HG02884 (cell line): Measurements from ENCODE around the gene MEP1B.

Experiments used
- ATAC-seq: cut with Tn5 transposase; IDR thresholded peaks from one replicate; pipeline ENCODE4 v1.9.1; 2021; ENCODE audit warnings: mild to moderate bottlenecking, moderate library complexity; ENCODE audit not compliant: unreplicated experiment

MEP1B gene

GRCh38 chr18:32262092-32262491, 72.3 kb downstream of the MEP1B start:
- no peak for ATAC-seq

- ATAC-seq = no peak
These were observed 74.6 kb downstream of the MEP1B start for GRCh38 chr18:32264401-32264800.

GRCh38 chr18:32267463-32267862, 77.6 kb downstream of the MEP1B start:
- ATAC-seq = no peak
